ENCODE results near the gene PRR19.

Gene PRR19, protein sequence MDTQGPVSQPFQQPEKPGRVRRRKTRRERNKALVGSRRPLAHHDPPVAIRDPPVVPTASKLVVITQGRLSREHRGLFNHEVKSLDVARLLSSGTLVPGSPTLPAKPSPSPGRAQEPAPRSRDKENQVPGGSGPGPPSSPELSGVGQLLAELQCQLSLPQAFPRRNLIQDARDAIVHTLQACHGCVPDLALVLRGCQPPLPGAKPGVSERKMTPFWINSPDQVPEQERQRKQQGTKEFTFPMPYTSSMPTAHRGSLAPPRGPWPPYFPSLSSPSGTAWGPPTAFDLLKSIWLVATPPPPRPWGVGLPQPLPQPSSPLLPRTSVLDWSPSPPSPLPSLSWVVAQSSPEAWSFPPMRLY

DNA sequence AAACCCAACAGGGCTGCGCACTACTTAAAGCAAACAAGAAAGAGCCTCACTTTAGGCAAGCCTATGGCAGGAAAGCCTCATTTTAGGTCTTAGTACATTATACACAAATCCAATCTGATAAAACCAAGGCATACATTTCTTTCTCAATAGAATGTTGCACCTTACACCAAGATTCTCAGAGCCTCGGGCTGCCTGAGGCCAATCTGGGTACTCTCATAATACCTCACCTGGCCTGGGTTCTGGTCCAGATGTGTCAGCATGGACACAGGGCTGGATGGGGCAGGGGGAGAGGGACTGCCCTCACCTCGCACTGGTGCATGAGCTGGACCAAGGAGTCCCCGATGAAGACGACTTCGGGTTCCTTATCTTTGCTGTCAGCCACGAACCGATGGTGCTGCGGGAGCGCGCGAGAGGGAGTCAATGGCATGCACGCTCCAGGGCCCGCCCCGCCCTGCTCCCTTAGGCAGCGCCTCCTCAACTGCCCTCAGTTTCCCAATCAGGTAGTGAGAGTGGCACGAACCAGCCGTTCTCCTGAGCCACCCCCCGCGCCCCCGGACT, at the start of gene PRR19:
PRR19 (plus strand) TSS at position 487 of the 558 bp plus-strand sequence. CDS start 7,453 bp downstream, outside the sequence.
- TF ChIP-seq NFIC (IDR thresholded peaks at IDR 0.05) (no peak), EP300 (IDR thresholded peaks at IDR 0.05; ENCODE audit: borderline replicate concordance) (no peak), TAF1 (IDR thresholded peaks at IDR 0.05; ENCODE audit: low read depth) (no peak), TEAD4 (IDR thresholded peaks at IDR 0.05) (no peak), YY1 (IDR thresholded peaks at IDR 0.05; ENCODE audit: low read depth) (no peak), EGR1 (IDR thresholded peaks at IDR 0.05) (no peak), ZBTB7A (IDR thresholded peaks at IDR 0.05; ENCODE audit: low read depth) (no peak), RAD21 (IDR thresholded peaks at IDR 0.05; ENCODE audit: low read depth) (no peak), TCF12 (IDR thresholded peaks at IDR 0.05; ENCODE audit: low read depth) (no peak)
- TF ChIP-seq, protein P1, sequence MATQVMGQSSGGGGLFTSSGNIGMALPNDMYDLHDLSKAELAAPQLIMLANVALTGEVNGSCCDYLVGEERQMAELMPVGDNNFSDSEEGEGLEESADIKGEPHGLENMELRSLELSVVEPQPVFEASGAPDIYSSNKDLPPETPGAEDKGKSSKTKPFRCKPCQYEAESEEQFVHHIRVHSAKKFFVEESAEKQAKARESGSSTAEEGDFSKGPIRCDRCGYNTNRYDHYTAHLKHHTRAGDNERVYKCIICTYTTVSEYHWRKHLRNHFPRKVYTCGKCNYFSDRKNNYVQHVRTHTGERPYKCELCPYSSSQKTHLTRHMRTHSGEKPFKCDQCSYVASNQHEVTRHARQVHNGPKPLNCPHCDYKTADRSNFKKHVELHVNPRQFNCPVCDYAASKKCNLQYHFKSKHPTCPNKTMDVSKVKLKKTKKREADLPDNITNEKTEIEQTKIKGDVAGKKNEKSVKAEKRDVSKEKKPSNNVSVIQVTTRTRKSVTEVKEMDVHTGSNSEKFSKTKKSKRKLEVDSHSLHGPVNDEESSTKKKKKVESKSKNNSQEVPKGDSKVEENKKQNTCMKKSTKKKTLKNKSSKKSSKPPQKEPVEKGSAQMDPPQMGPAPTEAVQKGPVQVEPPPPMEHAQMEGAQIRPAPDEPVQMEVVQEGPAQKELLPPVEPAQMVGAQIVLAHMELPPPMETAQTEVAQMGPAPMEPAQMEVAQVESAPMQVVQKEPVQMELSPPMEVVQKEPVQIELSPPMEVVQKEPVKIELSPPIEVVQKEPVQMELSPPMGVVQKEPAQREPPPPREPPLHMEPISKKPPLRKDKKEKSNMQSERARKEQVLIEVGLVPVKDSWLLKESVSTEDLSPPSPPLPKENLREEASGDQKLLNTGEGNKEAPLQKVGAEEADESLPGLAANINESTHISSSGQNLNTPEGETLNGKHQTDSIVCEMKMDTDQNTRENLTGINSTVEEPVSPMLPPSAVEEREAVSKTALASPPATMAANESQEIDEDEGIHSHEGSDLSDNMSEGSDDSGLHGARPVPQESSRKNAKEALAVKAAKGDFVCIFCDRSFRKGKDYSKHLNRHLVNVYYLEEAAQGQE (IDR thresholded peaks at IDR 0.05; ENCODE audit: low read depth) = no peak

DNA sequence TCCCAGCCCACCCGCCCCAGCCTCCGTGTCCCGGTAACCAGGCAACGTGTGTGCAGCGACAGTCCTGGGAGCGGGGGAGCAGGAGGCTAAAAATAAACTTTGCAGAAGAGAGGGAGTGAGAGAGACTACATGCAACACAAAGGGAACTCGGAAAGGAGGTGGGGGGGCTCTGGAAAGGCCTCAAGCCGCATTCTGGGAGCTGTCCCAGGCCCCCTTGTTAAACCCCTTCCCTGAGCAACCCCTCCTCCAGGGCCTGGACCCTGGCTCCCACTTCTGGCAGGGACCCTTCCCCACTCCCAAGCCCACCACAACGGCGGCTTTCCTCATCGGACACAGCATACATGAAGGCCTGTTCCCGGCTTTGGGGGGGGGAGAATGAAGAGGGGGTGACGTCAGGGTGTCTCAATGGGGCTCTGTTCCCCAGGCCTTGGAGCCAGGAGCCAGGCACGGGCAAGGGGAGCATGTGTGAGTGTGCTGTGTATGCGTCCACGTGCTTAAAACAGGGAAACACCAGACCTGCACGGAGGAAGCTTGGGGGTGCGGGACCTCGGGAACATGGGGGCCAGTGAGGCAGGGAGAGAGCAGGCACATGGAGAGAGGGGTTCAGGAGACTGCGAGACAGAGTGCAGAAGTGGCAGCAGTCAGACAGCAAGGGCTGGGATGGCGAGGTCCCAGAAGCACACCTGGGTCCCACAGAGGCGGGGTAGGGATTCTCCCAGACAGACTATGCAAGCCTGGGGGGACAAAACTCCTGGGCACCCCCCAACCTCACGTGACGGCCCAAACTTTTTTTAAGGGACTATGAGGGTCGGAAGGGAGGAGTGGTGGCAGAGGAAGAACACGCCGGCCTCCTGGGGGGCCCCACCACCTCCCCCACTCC, 49.3 kb upstream of the PRR19 start:
- no peak for TF ChIP-seq NFIC (IDR thresholded peaks at IDR 0.05)
- TF ChIP-seq EGR1 (IDR thresholded peaks at IDR 0.05) = no peak
- TF ChIP-seq EP300 (IDR thresholded peaks at IDR 0.05; ENCODE audit: borderline replicate concordance) = no peak
- TF ChIP-seq, protein P2, sequence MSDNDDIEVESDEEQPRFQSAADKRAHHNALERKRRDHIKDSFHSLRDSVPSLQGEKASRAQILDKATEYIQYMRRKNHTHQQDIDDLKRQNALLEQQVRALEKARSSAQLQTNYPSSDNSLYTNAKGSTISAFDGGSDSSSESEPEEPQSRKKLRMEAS (IDR thresholded peaks at IDR 0.05) = no peak

DNA sequence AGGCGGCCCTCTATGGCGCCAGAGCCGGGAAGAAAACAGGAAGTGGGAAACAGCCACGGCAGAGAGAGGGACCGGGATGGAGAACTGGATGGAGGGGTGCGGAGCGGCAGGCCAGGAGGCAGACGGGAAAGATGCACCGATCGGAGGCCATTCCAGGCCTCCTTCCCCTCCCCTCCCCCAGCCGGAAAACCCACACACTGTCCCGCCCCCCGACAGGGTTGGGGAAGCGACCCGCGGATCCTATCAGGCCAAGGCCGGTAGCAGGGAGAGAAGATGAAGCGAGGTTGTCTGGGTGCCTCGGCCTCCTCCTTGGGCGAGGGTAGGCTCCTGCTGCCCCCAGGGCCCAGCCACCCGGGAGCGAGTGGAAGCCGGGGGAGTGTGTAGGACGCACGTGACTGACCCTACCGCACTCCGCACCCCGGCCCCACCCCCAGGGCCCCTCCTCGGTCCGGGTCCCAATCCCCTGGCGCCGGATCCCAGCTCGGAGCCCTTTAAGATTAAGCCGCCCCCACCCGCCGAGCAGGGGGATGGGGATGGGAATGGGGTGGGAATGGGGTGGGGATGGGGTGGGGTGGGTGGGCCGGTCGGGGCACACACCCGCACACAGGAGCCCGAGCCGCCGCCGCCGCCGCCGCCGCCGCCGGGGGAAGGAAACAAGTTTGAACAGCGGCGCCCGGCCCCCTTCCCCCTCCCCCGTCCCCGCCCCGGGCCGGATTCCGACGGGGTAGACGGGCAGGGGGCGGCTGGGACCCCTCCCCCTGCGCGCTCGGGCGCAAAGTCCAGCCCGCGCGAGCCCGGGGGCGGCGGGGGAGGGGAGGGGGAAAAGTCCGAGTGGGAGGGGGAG, 48.5 kb upstream of the PRR19 start:
- peak; percentile 37; the same call in 1 of the 2 replicates for TF ChIP-seq EGR1 (IDR thresholded peaks at IDR 0.05)
- no peak for TF ChIP-seq EP300 (IDR thresholded peaks at IDR 0.05; ENCODE audit: borderline replicate concordance)
- TF ChIP-seq, protein P3, sequence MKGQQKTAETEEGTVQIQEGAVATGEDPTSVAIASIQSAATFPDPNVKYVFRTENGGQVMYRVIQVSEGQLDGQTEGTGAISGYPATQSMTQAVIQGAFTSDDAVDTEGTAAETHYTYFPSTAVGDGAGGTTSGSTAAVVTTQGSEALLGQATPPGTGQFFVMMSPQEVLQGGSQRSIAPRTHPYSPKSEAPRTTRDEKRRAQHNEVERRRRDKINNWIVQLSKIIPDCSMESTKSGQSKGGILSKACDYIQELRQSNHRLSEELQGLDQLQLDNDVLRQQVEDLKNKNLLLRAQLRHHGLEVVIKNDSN (IDR thresholded peaks at IDR 0.05) = peak; percentile 72

DNA sequence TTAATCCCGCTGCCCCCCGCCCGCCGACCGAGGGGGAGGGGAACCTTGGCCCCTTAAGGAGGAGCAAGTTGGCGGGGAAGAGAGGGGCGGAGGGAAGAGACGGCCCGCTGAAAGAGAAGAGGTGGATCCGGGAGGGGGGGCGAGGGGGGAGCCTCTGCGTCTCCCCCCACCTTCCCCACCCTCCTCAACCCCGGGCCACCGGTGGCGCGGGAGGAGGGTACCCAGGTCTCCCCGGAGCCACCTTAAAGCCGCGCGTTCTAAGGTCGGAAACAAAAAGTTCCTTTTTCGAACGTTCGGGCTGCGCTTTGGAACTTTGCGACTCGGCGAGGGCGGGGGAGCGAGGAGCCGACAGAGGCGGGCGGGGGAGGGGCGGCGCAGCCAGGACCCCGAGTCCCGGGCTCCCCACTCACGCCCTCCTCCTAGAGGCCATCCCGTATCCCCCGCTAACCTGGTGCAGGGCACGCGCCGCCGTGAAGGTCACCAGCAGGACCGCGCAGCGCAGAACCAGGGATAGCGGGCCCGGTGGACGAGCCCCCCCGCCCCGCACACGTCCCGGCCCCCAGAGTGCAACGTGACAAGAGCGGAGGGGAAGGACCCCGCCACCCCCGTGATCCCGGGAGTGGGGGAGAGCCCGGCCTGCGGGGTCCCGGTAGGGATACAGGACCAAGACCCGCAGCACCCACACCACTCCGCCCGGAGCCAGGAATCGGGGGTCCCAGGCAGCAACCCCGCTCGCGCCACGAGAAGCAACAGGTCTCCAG, 47.7 kb upstream of the PRR19 start:
- TF ChIP-seq YY1 (IDR thresholded peaks at IDR 0.05; ENCODE audit: low read depth) = no peak
- peak; percentile 81 for TF ChIP-seq ZBTB7A (IDR thresholded peaks at IDR 0.05; ENCODE audit: low read depth)

DNA sequence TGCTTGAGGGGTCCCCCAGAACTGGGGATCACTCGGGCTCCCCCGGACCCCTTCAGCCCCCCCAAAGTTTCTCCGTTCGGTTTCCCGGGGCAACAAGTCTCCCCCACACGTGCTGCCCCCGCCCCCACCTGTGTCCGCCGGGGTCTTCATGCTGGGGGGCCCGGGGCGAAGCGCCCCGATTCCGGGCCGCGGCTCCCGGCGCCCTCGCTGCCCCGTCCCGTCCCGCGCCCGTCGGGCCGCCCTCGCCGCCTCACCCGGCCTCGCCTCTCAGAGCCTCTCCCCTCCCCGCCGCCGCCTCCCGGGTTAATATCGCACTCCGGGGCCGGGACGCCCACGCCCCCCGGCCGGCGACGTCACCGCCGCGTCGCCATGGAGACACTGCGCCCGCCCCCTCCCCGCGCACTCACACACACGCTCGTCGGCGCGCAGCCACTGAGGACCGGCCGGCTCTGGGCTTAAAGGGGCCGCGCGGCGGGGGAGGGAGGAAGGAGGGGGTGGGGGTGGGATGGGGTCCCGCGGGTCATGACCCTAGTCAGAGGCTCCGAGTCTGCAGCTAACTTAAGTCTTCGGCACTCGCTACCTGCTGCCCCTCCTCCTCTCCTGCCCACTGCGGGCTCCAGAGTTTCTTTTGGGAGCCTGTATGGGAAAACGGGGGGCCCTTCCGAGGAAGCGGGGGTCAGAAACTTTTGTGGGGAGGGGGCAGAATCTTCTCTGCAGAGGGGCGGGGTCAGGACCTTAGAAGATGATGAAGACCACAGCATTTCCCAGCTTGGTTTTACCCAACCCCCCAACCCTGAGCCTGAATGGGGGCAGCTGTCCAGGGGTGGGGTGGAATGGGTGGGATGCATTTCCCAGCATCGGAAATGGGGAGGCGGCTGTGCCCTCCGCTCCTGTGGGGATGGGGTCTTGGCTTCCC, 46.8 kb upstream of the PRR19 start, which contains the start of gene ERF:
ERF (minus strand) TSS at position 279 of the 916 bp plus-strand sequence; CDS start at position 150, 129 bp downstream.
- no peak for TF ChIP-seq ZBTB7A (IDR thresholded peaks at IDR 0.05; ENCODE audit: low read depth)
- no peak for TF ChIP-seq RAD21 (IDR thresholded peaks at IDR 0.05; ENCODE audit: low read depth)
- TF ChIP-seq, protein P3 (IDR thresholded peaks at IDR 0.05) = no peak
- TF ChIP-seq CEBPB (IDR thresholded peaks at IDR 0.05) = no peak
- TF ChIP-seq, protein P2 (IDR thresholded peaks at IDR 0.05) = peak; percentile 16; the same call in 1 of the 2 replicates
- TF ChIP-seq TEAD4 (IDR thresholded peaks at IDR 0.05) = no peak
- TF ChIP-seq TCF12 (IDR thresholded peaks at IDR 0.05; ENCODE audit: low read depth) = peak; percentile 34; the same call in 1 of the 2 replicates
- no peak for TF ChIP-seq NFIC (IDR thresholded peaks at IDR 0.05)
- TF ChIP-seq EGR1 (IDR thresholded peaks at IDR 0.05) = peak; percentile 97
- TF ChIP-seq TAF1 (IDR thresholded peaks at IDR 0.05; ENCODE audit: low read depth) = peak; percentile 60
- TF ChIP-seq, protein P1 (IDR thresholded peaks at IDR 0.05; ENCODE audit: low read depth) = no peak
- TF ChIP-seq FOXM1 (IDR thresholded peaks at IDR 0.05; ENCODE audit: borderline replicate concordance, low read depth) = no peak
- TF ChIP-seq CREB1 (IDR thresholded peaks at IDR 0.05; ENCODE audit: low read depth) = peak; percentile 65
- no peak for TF ChIP-seq YY1 (IDR thresholded peaks at IDR 0.05; ENCODE audit: low read depth)
- no peak; the same call in 1 of the 2 replicates for TF ChIP-seq EP300 (IDR thresholded peaks at IDR 0.05; ENCODE audit: borderline replicate concordance)
